Measurements from ENCODE around the gene PHF13.

The PHF13 gene

DNA sequence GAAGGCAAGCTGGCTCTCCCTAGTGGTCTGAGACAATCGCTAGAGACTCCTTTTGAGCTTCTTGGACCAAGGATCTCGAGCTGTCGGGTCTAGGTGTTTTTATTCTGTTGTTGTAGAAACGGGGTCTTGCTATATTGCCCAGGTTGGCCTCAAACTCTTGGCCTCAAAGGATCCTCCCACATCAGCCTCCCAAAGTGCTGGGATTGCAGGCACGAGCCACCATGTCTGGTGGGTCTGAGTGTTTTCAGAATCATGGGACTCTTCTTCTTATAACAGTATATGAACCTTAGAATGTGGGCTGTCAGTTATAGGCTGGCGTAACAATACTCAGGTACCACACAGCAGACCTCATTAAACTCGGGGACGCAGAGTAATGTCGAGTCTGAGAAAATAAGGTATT lies 55.0 kb downstream of the PHF13 start:
- no peak for TF ChIP-seq POLR2AphosphoS5 (IDR thresholded peaks at IDR 0.05; ENCODE audit: borderline replicate concordance, low read depth, low read length)
- no peak for TF ChIP-seq FOXP2 (optimal IDR thresholded peaks at IDR 0.05; ENCODE audit: control extremely low read depth, extremely low read length, insufficient read depth)
- no peak for TF ChIP-seq EZH2 (IDR thresholded peaks at IDR 0.05)
- no peak overlapping the region for H3K4me3 ChIP-seq
- H3K9ac ChIP-seq (ENCODE audit: insufficient read length) = no peak overlapping the region
- H3K36me3 ChIP-seq (ENCODE audit: insufficient read depth, low read length) = peaks cover 45% of the 10 kb centered on the region
- no peak for DNase-seq (ENCODE audit: low read depth, low spot score)
- H3K9me3 ChIP-seq (ENCODE audit: low read depth, low read length) = no peaks in the 10 kb centered on the region
- no peak overlapping the region for H3K27ac ChIP-seq

GRCh38 chr1:6672558-6672957 lies 59.0 kb downstream of the PHF13 start:
- Histone ChIP-seq H3K36me3 (ENCODE audit: insufficient read depth, low read length) (peaks cover 47% of the 10 kb centered on the region; the same call in 1 of the 2 replicates), H3K4me3 (no peak overlapping the region), H3K9ac (ENCODE audit: insufficient read length) (no peak overlapping the region), H3K27ac (no peak overlapping the region), H3K9me3 (ENCODE audit: low read depth, low read length) (no peaks in the 10 kb centered on the region)
- no peak for DNase-seq (ENCODE audit: low read depth, low spot score)
- TF ChIP-seq EZH2 (IDR thresholded peaks at IDR 0.05) (no peak), POLR2AphosphoS5 (IDR thresholded peaks at IDR 0.05; ENCODE audit: borderline replicate concordance, low read depth, low read length) (no peak), FOXP2 (optimal IDR thresholded peaks at IDR 0.05; ENCODE audit: control extremely low read depth, extremely low read length, insufficient read depth) (no peak)
